ENCODE results near the gene PPP3CA. TPM values are rescaled to one million over a fixed set of nuclear protein-coding genes. Genes with fewer than 3 reads are reported as not detected.
A peak's percentile ranks its signal among the peaks of the same experiment; 100 is the strongest.

The PPP3CA gene
- total and polyA plus RNA-seq, 8 donors: 38.8 to 58.6 (median 54.8) TPM

- no peaks in the 10 kb centered on the region for H3K36me3 ChIP-seq
- TF ChIP-seq, protein P1, sequence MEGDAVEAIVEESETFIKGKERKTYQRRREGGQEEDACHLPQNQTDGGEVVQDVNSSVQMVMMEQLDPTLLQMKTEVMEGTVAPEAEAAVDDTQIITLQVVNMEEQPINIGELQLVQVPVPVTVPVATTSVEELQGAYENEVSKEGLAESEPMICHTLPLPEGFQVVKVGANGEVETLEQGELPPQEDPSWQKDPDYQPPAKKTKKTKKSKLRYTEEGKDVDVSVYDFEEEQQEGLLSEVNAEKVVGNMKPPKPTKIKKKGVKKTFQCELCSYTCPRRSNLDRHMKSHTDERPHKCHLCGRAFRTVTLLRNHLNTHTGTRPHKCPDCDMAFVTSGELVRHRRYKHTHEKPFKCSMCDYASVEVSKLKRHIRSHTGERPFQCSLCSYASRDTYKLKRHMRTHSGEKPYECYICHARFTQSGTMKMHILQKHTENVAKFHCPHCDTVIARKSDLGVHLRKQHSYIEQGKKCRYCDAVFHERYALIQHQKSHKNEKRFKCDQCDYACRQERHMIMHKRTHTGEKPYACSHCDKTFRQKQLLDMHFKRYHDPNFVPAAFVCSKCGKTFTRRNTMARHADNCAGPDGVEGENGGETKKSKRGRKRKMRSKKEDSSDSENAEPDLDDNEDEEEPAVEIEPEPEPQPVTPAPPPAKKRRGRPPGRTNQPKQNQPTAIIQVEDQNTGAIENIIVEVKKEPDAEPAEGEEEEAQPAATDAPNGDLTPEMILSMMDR (IDR thresholded peaks at IDR 0.05): no peak
- H3K4me3 ChIP-seq: no peak overlapping the region
- H3K4me1 ChIP-seq: peaks cover 0 to 23% of the 10 kb centered on the region in 2 donors
- intact Hi-C loops (cut with DNase I): no loop called here
- no peak for DNase-seq
- ATAC-seq: no peak
- no peak overlapping the region for H3K27ac ChIP-seq
- H3K27me3 ChIP-seq: no peaks in the 10 kb centered on the region
- no peaks in the 10 kb centered on the region for H3K9me3 ChIP-seq
Measured at GRCh38 chr4:101174679-101175345, 172.5 kb downstream of the PPP3CA start.

DNA sequence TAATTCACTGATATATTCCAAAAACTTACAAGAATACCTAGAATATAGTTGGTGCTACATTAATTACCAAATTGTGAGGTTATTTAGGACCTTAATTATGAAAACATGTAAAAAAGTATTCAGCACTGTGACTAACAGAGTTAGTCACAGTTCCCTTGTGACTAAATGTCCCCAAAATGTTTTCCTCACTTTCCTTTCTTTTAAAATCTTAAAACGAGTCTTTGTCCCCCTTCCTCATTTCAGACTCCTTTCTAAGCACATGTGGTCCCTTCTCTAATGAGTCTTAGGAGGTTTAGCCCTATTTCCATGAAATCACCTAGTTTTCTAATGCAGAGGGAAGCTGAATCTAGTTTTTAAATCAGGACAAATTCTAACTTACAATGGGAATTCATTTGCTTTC, 175.0 kb downstream of the PPP3CA start:
- Histone ChIP-seq H3K36me3 (no peaks in the 10 kb centered on the region), H3K9me3 (no peaks in the 10 kb centered on the region), H3K27me3 (no peaks in the 10 kb centered on the region), H3K4me1 (peaks cover 0 to 38% of the 10 kb centered on the region in 2 donors), H3K4me3 (no peak overlapping the region), H3K27ac (no peak overlapping the region)
- DNase-seq (no peak), ATAC-seq (no peak)
- TF ChIP-seq, protein P1 (IDR thresholded peaks at IDR 0.05): no peak
- intact Hi-C loops (cut with DNase I): no loop called here

DNA sequence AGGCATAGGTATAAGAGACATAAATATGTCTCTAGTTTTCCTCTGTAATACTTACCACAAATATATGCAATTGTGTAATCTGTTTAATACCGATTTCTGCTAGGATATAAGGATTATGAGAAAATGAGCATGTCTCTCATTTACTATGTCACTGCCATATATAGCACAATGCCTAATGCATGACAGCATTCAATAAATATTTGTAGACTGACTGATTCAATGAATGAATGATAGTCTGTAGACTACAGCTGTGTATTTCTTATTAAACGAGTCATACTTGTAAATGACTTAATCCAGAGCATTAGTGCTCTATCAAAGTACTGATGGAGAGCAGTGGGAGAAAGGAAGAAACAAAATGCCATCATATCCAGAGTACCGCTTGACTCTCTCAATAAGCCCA, 175.6 kb downstream of the PPP3CA start:
- intact Hi-C loops (cut with DNase I): no loop called here
- Histone ChIP-seq H3K4me3 (no peak overlapping the region), H3K27ac (no peak overlapping the region), H3K4me1 (peaks cover 0 to 38% of the 10 kb centered on the region in 2 donors), H3K9me3 (no peaks in the 10 kb centered on the region), H3K36me3 (no peaks in the 10 kb centered on the region), H3K27me3 (no peaks in the 10 kb centered on the region)
- TF ChIP-seq, protein P1 (IDR thresholded peaks at IDR 0.05): no peak
- DNase-seq: no peak
- no peak for ATAC-seq

- Histone ChIP-seq H3K9me3 (no peaks in the 10 kb centered on the region), H3K4me1 (peaks cover 0 to 29% of the 10 kb centered on the region in 2 donors), H3K4me3 (no peak overlapping the region), H3K27me3 (no peaks in the 10 kb centered on the region), H3K27ac (peak overlapping the region in 1 of 2 donors; percentile 39), H3K36me3 (no peaks in the 10 kb centered on the region)
- DNase-seq: peak in 2 of 4 donors; percentile 47 to 49
- intact Hi-C loops (cut with DNase I): loop anchor here in 1 of 2 donors (5.0 kb wide), 1 partner anchor 558 kb away; no protein-coding TSS in a partner anchor
- TF ChIP-seq, protein P1 (IDR thresholded peaks at IDR 0.05): peak; percentile 58 to 74
- ATAC-seq: peak; percentile 99
Measured at GRCh38 chr4:101169044-101170014, 178.0 kb downstream of the PPP3CA start.

DNA sequence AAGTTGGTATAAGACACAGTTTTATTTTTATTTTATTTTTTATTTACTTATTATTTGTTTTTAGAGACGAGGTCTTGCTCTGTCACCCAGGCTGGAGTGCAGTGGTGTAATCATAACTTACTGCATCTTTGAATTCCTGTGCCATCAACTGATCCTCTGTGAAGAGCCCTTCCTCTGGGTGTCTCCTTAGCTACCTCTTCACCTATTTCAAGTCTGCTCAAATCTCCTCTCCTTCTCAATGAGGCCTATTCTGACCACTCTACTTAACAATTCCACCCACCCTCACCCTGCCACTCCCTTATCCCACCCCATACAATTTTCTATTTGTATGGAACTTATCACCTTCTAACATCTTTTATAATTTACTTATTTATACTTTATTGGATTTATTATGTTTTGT, 183.4 kb downstream of the PPP3CA start:
- Histone ChIP-seq H3K9me3 (no peaks in the 10 kb centered on the region), H3K4me3 (no peak overlapping the region), H3K27me3 (no peaks in the 10 kb centered on the region), H3K4me1 (peaks cover 0 to 18% of the 10 kb centered on the region in 2 donors), H3K27ac (no peak overlapping the region), H3K36me3 (no peaks in the 10 kb centered on the region)
- ATAC-seq: peak; percentile 75
- TF ChIP-seq, protein P1 (IDR thresholded peaks at IDR 0.05): no peak
- DNase-seq: no peak
- intact Hi-C loops (cut with DNase I): no loop called here
